RWPE2 (cell line): ENCODE data around the gene MTO1.
"Not testable (repeated sequence)": the region's sequence is repeated elsewhere in the genome, so short reads cannot be mapped to it uniquely, and the experiment has no call there.

Experiments
- ATAC-seq: fragments of 200-7000 bp; cut with Tn5 transposase; 3 replicates; pipeline ENCODE4 v1.9.1; 2021; ENCODE audit warnings: low read depth
- DNase-seq: peaks from one replicate; pipeline ENCODE4 v3.0.0-alpha.2; 2020; ENCODE audit warnings: low spot score
- H3K27ac ChIP-seq: fragments of 450-650 bp; 2 replicates; pipeline ENCODE4 v1.5.1; 2017; ENCODE audit warnings: mild to moderate bottlenecking; ENCODE audit not compliant: poor library complexity, severe bottlenecking
- H3K27me3 ChIP-seq: fragments of 250-450 bp; sonication (Bioruptor Pico); 2 replicates; pipeline ENCODE4 v1.5.1; 2021; ENCODE audit warnings: mild to moderate bottlenecking, moderate library complexity; ENCODE audit not compliant: insufficient read depth, poor library complexity, severe bottlenecking
- H3K36me3 ChIP-seq: fragments of 250-450 bp; sonication (Bioruptor Pico); 2 replicates; pipeline ENCODE4 v1.5.1; 2020; ENCODE audit warnings: low read depth, mild to moderate bottlenecking, moderate library complexity
- H3K4me1 ChIP-seq: fragments of 250-450 bp; sonication (Bioruptor Pico); 2 replicates; pipeline ENCODE4 v1.5.1; 2021; ENCODE audit warnings: mild to moderate bottlenecking, moderate library complexity; ENCODE audit not compliant: insufficient read depth, poor library complexity, severe bottlenecking
- H3K4me3 ChIP-seq: fragments of 250-450 bp; sonication (Bioruptor Pico); 2 replicates; pipeline ENCODE4 v1.5.1; 2021; ENCODE audit warnings: mild to moderate bottlenecking, moderate library complexity; ENCODE audit not compliant: severe bottlenecking
- H3K9me3 ChIP-seq: fragments of 250-450 bp; sonication (Bioruptor Pico); 2 replicates; pipeline ENCODE4 v1.5.1; 2021; ENCODE audit warnings: mild to moderate bottlenecking, moderate library complexity; ENCODE audit not compliant: severe bottlenecking
- TF ChIP-seq, protein P1 (sequence below): fragments of 450-650 bp; IDR thresholded peaks from one replicate; pipeline ENCODE4 v1.5.1; 2017; ENCODE audit warnings: mild to moderate bottlenecking, moderate library complexity; ENCODE audit not compliant: poor library complexity, severe bottlenecking

MTO1 gene

DNA sequence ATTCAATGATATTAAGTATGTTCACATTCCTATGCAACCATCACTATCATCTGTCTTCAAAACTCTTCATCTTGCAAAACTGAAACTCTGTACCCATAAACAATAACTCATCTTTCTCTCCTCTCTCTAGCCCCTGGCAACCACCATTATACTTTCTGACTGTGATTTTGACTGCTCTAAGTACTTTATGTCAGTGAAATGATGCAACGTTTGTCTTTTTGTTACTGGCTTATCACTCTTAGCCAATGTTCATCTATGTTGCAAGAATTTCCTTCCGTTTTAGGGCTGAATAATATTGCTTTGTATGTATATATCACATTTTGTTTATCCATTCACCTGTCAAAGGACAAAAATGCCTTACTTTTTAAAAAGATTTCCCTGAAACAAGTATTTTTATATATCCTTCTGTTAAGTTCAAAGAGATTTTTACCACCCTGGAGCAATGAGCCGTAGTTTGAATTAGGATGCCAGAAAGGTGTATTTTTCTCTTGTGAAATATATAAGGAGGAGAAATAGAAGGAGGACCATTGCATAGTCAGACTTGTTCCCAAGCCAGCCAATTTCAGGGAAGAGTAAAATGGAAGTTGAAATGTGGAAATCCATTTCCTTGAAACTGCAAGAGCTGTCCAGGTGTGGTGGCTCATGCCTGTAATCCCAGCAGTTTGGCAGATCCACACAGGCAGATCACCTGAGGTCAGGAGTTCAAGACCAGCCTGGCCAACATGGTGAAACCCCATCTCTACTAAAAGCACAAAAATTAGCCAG lies 5.5 kb upstream of the MTO1 start:
- no peaks in the 10 kb centered on the region for H3K27me3 ChIP-seq
- H3K9me3 ChIP-seq = no peaks in the 10 kb centered on the region
- no peak overlapping the region for H3K4me3 ChIP-seq
- no peaks in the 10 kb centered on the region for H3K36me3 ChIP-seq
- H3K27ac ChIP-seq = peak overlapping the region; percentile 45
- H3K4me1 ChIP-seq = peaks cover 27% of the 10 kb centered on the region
- peak; percentile 47 for ATAC-seq
- TF ChIP-seq, protein P1, sequence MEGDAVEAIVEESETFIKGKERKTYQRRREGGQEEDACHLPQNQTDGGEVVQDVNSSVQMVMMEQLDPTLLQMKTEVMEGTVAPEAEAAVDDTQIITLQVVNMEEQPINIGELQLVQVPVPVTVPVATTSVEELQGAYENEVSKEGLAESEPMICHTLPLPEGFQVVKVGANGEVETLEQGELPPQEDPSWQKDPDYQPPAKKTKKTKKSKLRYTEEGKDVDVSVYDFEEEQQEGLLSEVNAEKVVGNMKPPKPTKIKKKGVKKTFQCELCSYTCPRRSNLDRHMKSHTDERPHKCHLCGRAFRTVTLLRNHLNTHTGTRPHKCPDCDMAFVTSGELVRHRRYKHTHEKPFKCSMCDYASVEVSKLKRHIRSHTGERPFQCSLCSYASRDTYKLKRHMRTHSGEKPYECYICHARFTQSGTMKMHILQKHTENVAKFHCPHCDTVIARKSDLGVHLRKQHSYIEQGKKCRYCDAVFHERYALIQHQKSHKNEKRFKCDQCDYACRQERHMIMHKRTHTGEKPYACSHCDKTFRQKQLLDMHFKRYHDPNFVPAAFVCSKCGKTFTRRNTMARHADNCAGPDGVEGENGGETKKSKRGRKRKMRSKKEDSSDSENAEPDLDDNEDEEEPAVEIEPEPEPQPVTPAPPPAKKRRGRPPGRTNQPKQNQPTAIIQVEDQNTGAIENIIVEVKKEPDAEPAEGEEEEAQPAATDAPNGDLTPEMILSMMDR = no peak
- no peak for DNase-seq

DNA sequence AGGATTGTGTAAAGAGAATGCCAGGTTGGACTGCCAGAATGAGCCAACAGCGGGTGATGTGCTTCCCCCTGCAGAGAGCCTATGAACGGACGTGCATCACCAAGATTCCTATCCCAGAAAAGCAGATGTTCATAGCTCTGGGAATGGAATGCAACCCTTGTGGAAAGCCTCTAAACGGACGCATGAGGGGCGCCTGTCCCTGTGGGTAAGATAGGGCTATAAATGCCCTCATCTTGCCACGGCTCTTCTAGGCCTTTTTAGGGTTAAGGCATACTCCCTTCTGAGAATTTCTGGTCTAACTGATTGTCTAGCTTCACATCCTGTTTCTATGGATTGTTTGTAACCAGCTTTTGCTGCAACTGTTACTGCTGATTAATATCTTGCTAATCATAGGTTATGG lies 2.1 kb upstream of the MTO1 start:
- not testable (repeated sequence) for ATAC-seq, H3K9me3 ChIP-seq, DNase-seq, H3K27ac ChIP-seq, H3K4me3 ChIP-seq, H3K27me3 ChIP-seq
- H3K4me1 ChIP-seq = peaks cover 23% of the 10 kb centered on the region
- H3K36me3 ChIP-seq = peaks cover 12% of the 10 kb centered on the region

DNA sequence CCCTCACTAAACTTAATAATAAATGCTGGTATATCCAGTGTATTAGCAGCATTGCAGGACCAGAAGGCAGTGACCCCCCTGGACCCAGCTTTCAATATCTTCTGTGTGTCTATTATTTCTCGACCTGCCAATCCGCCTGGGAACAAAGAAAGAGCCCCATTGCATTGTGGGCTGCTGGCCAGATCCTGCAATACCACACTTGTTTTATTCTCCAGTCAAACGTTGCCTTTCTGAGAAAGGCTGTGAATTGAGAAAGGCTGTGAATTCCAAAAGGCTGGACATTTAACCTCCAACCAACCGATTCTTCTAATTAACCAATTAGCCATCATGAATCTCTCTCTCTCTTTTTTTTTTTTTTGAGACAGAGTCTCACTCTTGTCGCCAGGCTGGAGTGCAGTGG lies 1.5 kb upstream of the MTO1 start:
- Histone ChIP-seq H3K4me1 (peaks cover 17% of the 10 kb centered on the region), H3K27ac (no peak overlapping the region), H3K27me3 (no peaks in the 10 kb centered on the region), H3K4me3 (no peak overlapping the region), H3K9me3 (no peaks in the 10 kb centered on the region), H3K36me3 (peaks cover 15% of the 10 kb centered on the region)
- DNase-seq (no peak), ATAC-seq (no peak)
- TF ChIP-seq, protein P1 = no peak

GRCh38 chr6:73471686-73472290 lies 10.3 kb downstream of the MTO1 start:
- H3K4me1 ChIP-seq = no peaks in the 10 kb centered on the region
- no peaks in the 10 kb centered on the region for H3K9me3 ChIP-seq
- TF ChIP-seq, protein P1 = no peak
- no peak for DNase-seq
- peaks cover 97% of the 10 kb centered on the region for H3K36me3 ChIP-seq
- H3K27ac ChIP-seq = no peak overlapping the region
- no peak for ATAC-seq
- H3K4me3 ChIP-seq = no peak overlapping the region
- no peaks in the 10 kb centered on the region for H3K27me3 ChIP-seq

DNA sequence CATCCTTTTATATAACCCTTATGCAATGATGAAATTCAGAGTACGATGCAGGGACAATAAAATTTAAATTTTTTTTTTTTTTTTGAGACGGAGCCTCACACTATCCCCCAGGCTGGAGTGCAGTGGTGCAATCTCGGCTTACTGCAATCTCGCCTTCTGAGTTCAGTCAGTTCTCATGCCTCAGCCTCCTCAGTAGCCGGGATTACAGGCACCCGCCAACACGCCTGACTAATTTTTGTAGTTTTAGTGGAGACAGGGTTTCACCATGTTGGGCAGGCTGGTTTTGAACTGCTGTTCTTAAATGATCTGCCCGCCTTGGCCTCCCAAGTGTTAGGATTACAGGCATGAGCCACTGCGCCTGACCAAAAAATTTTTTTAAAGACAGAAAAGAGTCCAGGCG lies 15.2 kb downstream of the MTO1 start:
- DNase-seq (no peak), ATAC-seq (no peak)
- Histone ChIP-seq H3K27ac (no peak overlapping the region), H3K27me3 (no peaks in the 10 kb centered on the region), H3K36me3 (peaks cover 90% of the 10 kb centered on the region), H3K4me3 (no peak overlapping the region), H3K4me1 (no peaks in the 10 kb centered on the region), H3K9me3 (no peaks in the 10 kb centered on the region)
- TF ChIP-seq, protein P1 = no peak
